AG10803 (cell line): ENCODE measurements around the gene XXYLT1.

Experiments used
- DNase-seq: peaks from one replicate; pipeline ENCODE4 v3.0.0; 2010; ENCODE audit warnings: low read depth
- H3K4me3 ChIP-seq: 2 replicates; pipeline ENCODE4 v1.5.1; 2011; ENCODE audit warnings: mild to moderate bottlenecking, low read length, control low read depth
- TF ChIP-seq, protein P1 (sequence below): conservative IDR thresholded peaks from 2 replicates; pipeline ENCODE4 v1.5.1; 2011; ENCODE audit warnings: mild to moderate bottlenecking, low read length, control low read depth, inconsistent platforms

Gene XXYLT1

DNA sequence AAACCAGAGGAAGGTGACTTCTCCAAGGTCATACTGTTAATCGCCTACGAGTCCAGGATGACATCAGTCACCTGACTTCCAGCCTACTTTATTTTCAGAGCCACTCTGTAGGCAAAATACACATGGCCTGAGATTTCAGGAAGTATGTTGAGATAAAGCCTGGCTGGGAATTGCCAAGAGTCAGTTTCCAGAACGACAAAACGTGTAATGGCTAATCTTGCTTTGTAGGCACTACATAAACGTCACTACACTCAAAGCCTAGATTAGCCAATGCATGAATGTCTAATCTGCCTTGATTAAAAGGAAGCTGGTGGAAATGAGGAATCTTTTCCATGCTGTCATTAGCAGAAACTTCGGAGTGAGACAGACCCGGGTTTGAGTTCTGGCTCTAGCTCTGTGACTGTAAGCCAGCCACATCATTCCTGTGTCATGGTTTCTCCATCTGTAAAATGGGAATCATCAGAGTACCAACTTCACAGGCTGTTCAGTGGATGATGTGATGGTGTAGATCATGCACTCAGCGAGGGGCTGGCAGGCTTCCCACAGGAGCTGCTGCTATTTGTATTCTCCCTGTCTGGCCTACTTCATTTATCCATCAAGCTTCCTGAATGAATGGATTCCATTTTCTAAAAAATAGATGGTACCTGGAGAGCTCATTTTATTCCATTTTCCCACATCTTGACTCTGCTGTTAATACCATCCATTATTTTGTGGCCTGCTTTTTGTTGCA is 241.9 kb downstream of the XXYLT1 start:
- no peak overlapping the region for H3K4me3 ChIP-seq
- TF ChIP-seq, protein P1, sequence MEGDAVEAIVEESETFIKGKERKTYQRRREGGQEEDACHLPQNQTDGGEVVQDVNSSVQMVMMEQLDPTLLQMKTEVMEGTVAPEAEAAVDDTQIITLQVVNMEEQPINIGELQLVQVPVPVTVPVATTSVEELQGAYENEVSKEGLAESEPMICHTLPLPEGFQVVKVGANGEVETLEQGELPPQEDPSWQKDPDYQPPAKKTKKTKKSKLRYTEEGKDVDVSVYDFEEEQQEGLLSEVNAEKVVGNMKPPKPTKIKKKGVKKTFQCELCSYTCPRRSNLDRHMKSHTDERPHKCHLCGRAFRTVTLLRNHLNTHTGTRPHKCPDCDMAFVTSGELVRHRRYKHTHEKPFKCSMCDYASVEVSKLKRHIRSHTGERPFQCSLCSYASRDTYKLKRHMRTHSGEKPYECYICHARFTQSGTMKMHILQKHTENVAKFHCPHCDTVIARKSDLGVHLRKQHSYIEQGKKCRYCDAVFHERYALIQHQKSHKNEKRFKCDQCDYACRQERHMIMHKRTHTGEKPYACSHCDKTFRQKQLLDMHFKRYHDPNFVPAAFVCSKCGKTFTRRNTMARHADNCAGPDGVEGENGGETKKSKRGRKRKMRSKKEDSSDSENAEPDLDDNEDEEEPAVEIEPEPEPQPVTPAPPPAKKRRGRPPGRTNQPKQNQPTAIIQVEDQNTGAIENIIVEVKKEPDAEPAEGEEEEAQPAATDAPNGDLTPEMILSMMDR, result no peak
- no peak for DNase-seq

DNA sequence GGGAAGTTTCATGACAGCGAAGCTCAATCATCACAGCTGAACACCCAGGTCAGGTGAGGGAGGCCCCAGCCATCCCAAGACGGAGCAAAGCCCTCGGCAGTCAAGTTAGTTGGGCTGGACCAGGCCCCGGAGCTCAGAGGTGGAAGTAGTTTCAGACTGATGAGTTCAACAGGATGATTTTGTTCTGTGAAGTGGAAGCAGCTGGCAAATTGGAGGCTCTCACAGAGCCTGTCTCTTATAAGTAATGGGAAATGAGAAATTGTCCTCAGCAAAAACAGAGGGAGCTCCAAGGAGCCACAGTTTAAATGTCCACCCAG is 245.1 kb downstream of the XXYLT1 start:
- DNase-seq, result no peak
- H3K4me3 ChIP-seq, result no peak overlapping the region
- TF ChIP-seq, protein P1, result no peak

DNA sequence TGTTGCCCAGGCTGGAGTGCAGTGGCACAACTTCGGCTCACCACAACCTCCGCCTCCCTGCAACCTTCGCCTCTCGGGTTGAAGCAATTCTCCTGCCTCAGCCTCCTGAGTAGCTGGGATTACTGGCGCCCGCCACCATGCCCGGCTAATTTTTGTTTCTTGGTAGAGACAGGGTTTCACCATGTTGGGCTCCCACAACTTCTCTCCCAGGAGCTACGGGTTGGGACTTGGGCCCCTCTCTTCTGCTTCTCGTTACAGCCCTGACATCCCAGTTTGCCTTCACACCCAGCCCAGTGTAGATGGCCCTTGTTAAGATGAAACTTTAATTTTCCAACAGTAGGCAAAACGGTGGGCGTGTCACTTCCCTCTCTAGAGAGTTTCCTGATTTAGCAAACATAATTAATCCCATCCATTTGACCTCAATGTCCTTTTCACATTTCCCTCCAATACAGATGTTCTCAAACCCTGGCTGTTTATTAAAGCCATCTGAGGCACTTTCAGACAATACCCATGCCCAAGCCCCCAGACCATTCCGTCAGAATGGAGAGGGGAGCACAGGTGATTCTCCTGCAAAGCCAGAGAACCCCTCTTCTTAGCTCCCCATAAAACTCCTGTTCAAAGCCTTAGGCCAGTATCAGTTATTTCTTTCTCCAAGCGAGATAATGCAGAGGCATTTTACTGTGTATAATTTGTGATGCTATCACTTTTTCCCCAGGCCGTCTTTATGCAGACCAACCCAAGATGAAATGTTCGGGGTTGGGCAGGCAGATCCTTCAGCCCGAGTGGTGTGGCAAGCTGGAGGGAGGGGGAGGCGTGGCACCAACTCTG is 245.7 kb downstream of the XXYLT1 start:
- H3K4me3 ChIP-seq, result no peak overlapping the region
- DNase-seq, result no peak
- TF ChIP-seq, protein P1, result no peak

DNA sequence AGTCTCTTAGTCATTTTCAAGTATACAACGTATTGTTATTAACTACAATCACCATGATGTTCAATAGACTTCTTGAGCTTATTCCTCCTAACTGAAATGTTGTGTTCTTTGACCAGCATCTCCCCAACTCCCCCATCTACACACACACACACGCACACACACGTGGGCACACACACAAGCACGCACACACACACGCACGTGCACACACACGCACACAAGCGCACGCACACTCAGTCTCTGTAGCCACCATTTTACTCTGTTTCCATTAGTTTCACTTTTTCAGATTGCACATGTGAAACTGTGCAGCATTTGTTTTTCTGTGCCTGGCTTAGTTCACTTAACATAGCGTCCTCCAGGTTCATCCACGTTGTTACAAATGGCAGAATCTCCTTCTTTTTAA is 247.0 kb downstream of the XXYLT1 start:
- TF ChIP-seq, protein P1, result no peak
- no peak for DNase-seq
- H3K4me3 ChIP-seq, result no peak overlapping the region

DNA sequence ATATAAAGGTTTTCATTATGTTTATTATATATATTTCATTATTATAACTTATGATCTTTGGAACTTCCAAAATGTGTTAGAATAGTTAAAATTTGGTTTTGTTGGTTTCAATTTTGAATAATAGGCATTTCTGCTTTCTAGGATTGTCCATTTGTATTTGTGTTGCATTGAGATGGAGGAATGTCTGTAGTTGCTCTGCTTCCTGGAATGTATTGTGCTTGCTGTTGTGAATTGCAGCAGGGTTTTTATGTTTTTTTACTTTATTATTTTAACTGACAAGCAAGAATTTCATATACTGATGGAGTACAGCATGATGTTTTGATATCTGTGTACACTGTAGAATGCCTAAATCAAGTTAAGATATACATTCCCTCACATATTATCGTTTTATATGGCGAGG is 247.4 kb downstream of the XXYLT1 start:
- TF ChIP-seq, protein P1, result no peak
- DNase-seq, result no peak
- no peak overlapping the region for H3K4me3 ChIP-seq

DNA sequence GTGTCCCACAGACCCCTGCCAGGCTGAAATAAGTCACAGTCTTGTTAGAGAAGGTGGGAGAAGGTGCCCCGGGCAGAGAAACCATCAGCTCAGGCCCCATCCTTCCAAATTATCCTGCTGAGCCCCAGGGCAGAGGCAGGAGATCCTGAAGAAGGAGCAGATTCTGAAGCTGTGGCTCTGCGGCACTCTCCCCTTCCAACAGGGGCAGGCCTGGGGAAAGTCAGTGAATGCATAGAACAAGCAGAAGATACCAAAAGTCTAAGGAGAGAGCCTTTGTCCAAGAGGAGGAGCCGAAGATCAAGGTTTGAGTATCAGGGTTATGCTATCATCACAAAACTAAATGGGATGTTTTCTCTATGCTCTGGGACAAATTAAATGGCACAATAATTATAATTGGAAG is 249.3 kb downstream of the XXYLT1 start:
- DNase-seq, result no peak
- TF ChIP-seq, protein P1, result no peak
- H3K4me3 ChIP-seq, result no peak overlapping the region

DNA sequence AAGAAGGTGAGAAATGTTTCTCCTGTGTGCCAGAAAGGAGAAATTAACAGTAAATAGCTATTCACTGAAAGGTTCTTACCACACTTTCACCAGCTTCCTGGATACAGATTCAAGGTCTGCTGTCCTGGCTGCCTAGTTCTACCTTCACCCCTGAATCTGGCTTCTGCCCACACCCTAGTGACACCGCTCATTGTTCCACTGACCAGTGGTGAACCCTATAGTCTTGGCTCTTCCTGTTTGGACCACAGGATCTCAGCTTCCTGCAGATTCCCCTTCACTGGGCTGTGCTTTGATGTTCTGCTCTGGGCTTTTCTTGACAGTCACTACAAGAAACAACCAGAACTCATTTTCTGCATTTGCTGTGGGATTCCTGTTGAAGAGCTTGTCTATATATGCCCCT is 250.0 kb downstream of the XXYLT1 start:
- DNase-seq, result no peak
- H3K4me3 ChIP-seq, result no peak overlapping the region
- TF ChIP-seq, protein P1, result no peak
